Measurements from ENCODE around the gene ETNK2. TPM values are rescaled to one million over a fixed set of nuclear protein-coding genes. Genes with fewer than 3 reads are reported as not detected.

Gene ETNK2
- total RNA-seq (2021; fragmentation: NEBNext Ultra II Directional; extraction: Animal tissue kit (Norgen Biotek cat#: 25700)) (20.1 and 23.1 TPM in 2 replicates), polyA plus RNA-seq (2011; rRNA removed) (24.5 and 26.7 TPM in 2 replicates), polyA minus RNA-seq (2011; rRNA and poly(A)+ RNA removed) (31.5 and 38.8 TPM in 2 replicates)
- 22.8 TPM for polyA plus RNA-seq (2011; cell fraction: cytosol; rRNA removed)
- polyA plus RNA-seq (2011; cell fraction: nucleus; rRNA removed): 23.2 TPM
- polyA plus RNA-seq (2012, experiment 1 of 2): 14.3 to 19.9 TPM (median 18.7 TPM) in 4 replicates
- polyA plus RNA-seq (2012, experiment 2 of 2): 23.9 TPM
- polyA plus RNA-seq (2013, experiment 1 of 2): 11.3 TPM
- 11.4 TPM for polyA plus RNA-seq (2013, experiment 2 of 2)
- 11.0 TPM for polyA minus RNA-seq (2011; cell fraction: cytosol; rRNA and poly(A)+ RNA removed)
- polyA minus RNA-seq (2011; cell fraction: nucleus; rRNA and poly(A)+ RNA removed): 10.8 TPM
- long read RNA-seq, experiment 1, transcript ETNK2-203 (8 exons, 2,434 nt): major isoform, 10 of 25 reads
- long read RNA-seq, experiment 1, partial matches to known transcripts: 12 of 25 reads
- long read RNA-seq, experiment 1, other reads (novel, unspliced or antisense): 2 of 25 reads
- long read RNA-seq, experiment 2, partial matches to known transcripts: 0 of 2 reads
- long read RNA-seq, experiment 2, other reads (novel, unspliced or antisense): 2 of 2 reads

GRCh38 chr1:204151552-204152309, at the start of gene ETNK2:
Gene ETNK2 (minus strand): TSS chr1:204152044. CDS start chr1:204151852, 192 bp downstream.
- H2BK15ac ChIP-seq (ENCODE audit: low read length): peak within 1 kb of the TSS; percentile 32; the same call in 1 of the 2 replicates
- no peak within 1 kb of the TSS for H4K5ac ChIP-seq (ENCODE audit: insufficient read length, low read depth, low read length)
- H3K9me3 ChIP-seq (ENCODE audit: insufficient read depth in 2 of 2, low read depth in 1 of 2, low read length in 1 of 2): no peaks in the 10 kb centered on the region
- no peak within 1 kb of the TSS for H2AK5ac ChIP-seq (ENCODE audit: low read depth, low read length)
- peak within 1 kb of the TSS; percentile 61 to 77 (median 68) for H3K4me3 ChIP-seq (ENCODE audit: extremely low read depth in 1 of 4, insufficient read depth in 2 of 4, low read depth in 3 of 4, low read length in 4 of 4)
- WGBS, 2 experiments (ENCODE audit: extremely low coverage in 1 of 2, insufficient coverage in 1 of 2, insufficient read length in 1 of 2, insufficient replicate concordance in 2 of 2, low coverage in 1 of 2, low lambda C conversion rate in 2 of 2, missing lambda C conversion rate in 1 of 2): 3% methylated on average over 47 of the region's 94 CpGs; no CpG with 5 or more reads in 1 of the 2 experiments
- DNase-seq (ENCODE audit: low read depth in 1 of 2, low spot score in 2 of 2): peak in 1 of 2 experiments; percentile 89
- H3K79me2 ChIP-seq (ENCODE audit: control insufficient read depth in 1 of 2, insufficient read depth in 2 of 2, low read length in 2 of 2): no peaks in the 10 kb centered on the region
- ChIA-PET CTCF (ENCODE audit: partially characterized antibody) (interaction anchor here (0.7 to 18.7 kb wide), 12 partner anchors 10 to 291 kb away, joined by 3 to 360 read pairs (median 10); partner anchors contain the start of genes GOLT1A and KISS1), POLR2A (ENCODE audit: partially characterized antibody) (interaction anchor here (0.9 to 6.5 kb wide), 9 partner anchors 10 to 290 kb away, joined by 3 to 35 read pairs (median 6); partner anchors contain the start of genes SNRPE and SOX13)
- no peak within 1 kb of the TSS for H2BK120ac ChIP-seq (replicated peaks; ENCODE audit: low read depth, low read length)
- H3K79me1 ChIP-seq (ENCODE audit: low read depth, low read length): no peaks in the 10 kb centered on the region
- H2BK5ac ChIP-seq (ENCODE audit: low read depth, low read length): peak within 1 kb of the TSS; percentile 69; the same call in 1 of the 2 replicates
- H3K4me1 ChIP-seq (replicated peaks in 1 of 4; ENCODE audit: control insufficient read depth in 3 of 4, insufficient read depth in 4 of 4, low read length in 3 of 4): peaks cover 0 to 40% (median 28%) of the 10 kb centered on the region in 4 experiments; a peak in 6 of 7 replicates
- FAIRE-seq: no peak
- peak within 1 kb of the TSS; percentile 65 to 92 for H3K4me2 ChIP-seq (ENCODE audit: insufficient read depth in 1 of 2, low read depth in 2 of 2, low read length in 2 of 2)
- no peak within 1 kb of the TSS for H3K4ac ChIP-seq (replicated peaks; ENCODE audit: insufficient read length, low read depth, low read length)
- peak within 1 kb of the TSS; percentile 83; the same call in 1 of the 2 replicates for H2BK12ac ChIP-seq (ENCODE audit: low read depth, low read length)
- H4K20me1 ChIP-seq (replicated peaks in 1 of 2; ENCODE audit: control insufficient read depth in 1 of 2, insufficient read depth in 2 of 2, low read length in 2 of 2): no peaks in the 10 kb centered on the region
- H3K27me3 ChIP-seq (replicated peaks in 1 of 4; ENCODE audit: control insufficient read depth in 3 of 4, extremely low read depth in 1 of 4, insufficient read depth in 3 of 4, low read length in 3 of 4): peaks cover 0 to 18% (median 17%) of the 10 kb centered on the region in 4 experiments; a peak in 5 of 7 replicates
- peaks cover 12% of the 10 kb centered on the region; the same call in 1 of the 2 replicates for H3K23me2 ChIP-seq (ENCODE audit: low read depth, low read length)
- H3K27ac ChIP-seq (ENCODE audit: low read depth, low read length): no peak within 1 kb of the TSS
- peak within 1 kb of the TSS; percentile 47; the same call in 1 of the 2 replicates for H4K8ac ChIP-seq (ENCODE audit: extremely low read depth, insufficient read depth, low read length)
- H2AFZ ChIP-seq (ENCODE audit: low read length): peak within 1 kb of the TSS; percentile 72
- H2BK20ac ChIP-seq (ENCODE audit: low read length): no peak within 1 kb of the TSS
- H3K14ac ChIP-seq (ENCODE audit: insufficient read length): no peak within 1 kb of the TSS
- H4K91ac ChIP-seq (replicated peaks; ENCODE audit: insufficient read length, low read length): peak within 1 kb of the TSS; percentile 44
- H3K36me3 ChIP-seq (ENCODE audit: control insufficient read depth in 2 of 4, insufficient read depth in 4 of 4, low read length in 3 of 4): no peaks in the 10 kb centered on the region
- no peak within 1 kb of the TSS for H3K56ac ChIP-seq (replicated peaks; ENCODE audit: insufficient read length, low read depth, low read length)
- peak within 1 kb of the TSS in 2 of 4 experiments; percentile 5 to 34; a peak in 2 of 7 replicates for H3K9ac ChIP-seq (replicated peaks in 1 of 4; ENCODE audit: extremely low read depth in 1 of 4, low read depth in 3 of 4, low read length in 3 of 4)
- no peak within 1 kb of the TSS for H3K23ac ChIP-seq (ENCODE audit: insufficient read length)
- H3K18ac ChIP-seq (ENCODE audit: extremely low read depth, low read length): peak within 1 kb of the TSS; percentile 79
- TF ChIP-seq TBP (IDR thresholded peaks at IDR 0.05; ENCODE audit: low read depth, low read length): no peak
- no peak for TF ChIP-seq KDM5A (IDR thresholded peaks at IDR 0.05; ENCODE audit: low read length)
- TF ChIP-seq HDAC2 (IDR thresholded peaks at IDR 0.05; ENCODE audit: borderline replicate concordance in 1 of 2, low read depth in 2 of 2, low read length in 2 of 2): peak in 1 of 2 experiments; percentile 32; a peak in 1 of 4 replicates
- TF ChIP-seq KDM4A (IDR thresholded peaks at IDR 0.05; ENCODE audit: low read depth, low read length, severe bottlenecking): peak; percentile 86
- TF ChIP-seq ASH2L (IDR thresholded peaks at IDR 0.05; ENCODE audit: low read length): peak; percentile 60
- TF ChIP-seq CHD2 (IDR thresholded peaks at IDR 0.05; ENCODE audit: low read length): peak; percentile 71; the same call in 1 of the 2 replicates
- TF ChIP-seq EP300 (IDR thresholded peaks at IDR 0.05; ENCODE audit: borderline replicate concordance in 1 of 2, low read depth in 2 of 2, low read length in 2 of 2): no peak
